Measurements from ENCODE around the gene ZNF331. TPM values are rescaled to one million over a fixed set of nuclear protein-coding genes. Genes with fewer than 3 reads are reported as not detected.

The ZNF331 gene
- total RNA-seq, 1 experiment from 2014 or later: 29.8 TPM

DNA sequence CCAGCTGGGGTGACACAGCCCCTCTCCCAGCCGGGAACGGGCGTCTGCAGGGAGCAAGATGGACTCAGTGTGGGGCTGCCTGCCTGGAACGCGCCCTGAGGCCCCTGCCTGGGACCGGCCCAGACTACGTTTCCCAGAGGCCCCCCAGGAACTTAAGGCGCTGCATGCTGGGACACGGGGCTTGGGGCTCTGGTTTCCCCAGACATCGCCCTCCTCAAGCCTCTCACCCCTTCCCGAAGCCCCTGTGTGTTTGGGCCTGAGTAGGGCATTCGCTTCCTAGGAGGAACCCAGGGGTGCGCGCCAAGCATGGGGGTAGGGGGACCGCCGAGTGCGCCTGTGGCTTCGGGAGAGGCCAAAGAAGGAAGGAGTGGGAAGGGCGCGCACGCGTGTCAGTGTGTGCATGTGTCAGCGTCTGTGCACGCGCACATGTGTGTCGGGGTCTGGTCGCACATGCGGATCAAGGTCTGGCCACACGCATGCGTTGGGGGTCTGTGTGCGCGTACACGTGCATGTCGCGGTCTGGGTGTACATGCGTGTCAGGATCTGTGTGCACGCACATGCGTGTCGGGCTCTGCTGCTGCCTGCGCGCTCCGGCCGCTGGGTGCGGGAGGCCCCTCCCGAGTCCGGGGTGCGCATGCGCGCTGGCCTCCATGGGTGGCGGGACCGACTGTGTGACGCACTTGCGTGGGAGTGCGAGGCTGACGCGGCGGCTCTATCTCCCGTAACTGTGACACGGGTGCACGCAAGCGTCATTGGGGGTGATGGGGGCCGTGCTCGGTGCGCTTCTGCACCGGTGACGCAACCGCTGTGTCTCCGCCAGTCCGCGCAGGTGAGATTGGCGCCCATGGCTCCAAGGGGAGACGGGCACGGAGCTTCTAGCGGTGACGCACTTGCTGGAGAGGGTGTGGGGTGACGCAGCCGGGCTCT, 16.2 kb downstream of the ZNF331 start:
- Histone ChIP-seq H3K9me3 (ENCODE audit: low read depth, low read length, poor library complexity, severe bottlenecking) (no peaks in the 10 kb centered on the region), H3K27ac (ENCODE audit: low read depth, low read length, poor library complexity, severe bottlenecking) (peak overlapping the region; percentile 87), H3K4me1 (ENCODE audit: insufficient read depth, low read length, poor library complexity, severe bottlenecking) (no peaks in the 10 kb centered on the region), H3K4me3 (ENCODE audit: low read depth, low read length, poor library complexity, severe bottlenecking) (peak overlapping the region; percentile 61), H3K27me3 (replicated peaks; ENCODE audit: insufficient read depth, low read depth, low read length, poor library complexity) (no peaks in the 10 kb centered on the region), H3K36me3 (ENCODE audit: insufficient read depth, low read length, poor library complexity, severe bottlenecking) (peaks cover 4% of the 10 kb centered on the region)
- peak; percentile 87 for DNase-seq (ENCODE audit: low spot score)
- TF ChIP-seq, protein P1, sequence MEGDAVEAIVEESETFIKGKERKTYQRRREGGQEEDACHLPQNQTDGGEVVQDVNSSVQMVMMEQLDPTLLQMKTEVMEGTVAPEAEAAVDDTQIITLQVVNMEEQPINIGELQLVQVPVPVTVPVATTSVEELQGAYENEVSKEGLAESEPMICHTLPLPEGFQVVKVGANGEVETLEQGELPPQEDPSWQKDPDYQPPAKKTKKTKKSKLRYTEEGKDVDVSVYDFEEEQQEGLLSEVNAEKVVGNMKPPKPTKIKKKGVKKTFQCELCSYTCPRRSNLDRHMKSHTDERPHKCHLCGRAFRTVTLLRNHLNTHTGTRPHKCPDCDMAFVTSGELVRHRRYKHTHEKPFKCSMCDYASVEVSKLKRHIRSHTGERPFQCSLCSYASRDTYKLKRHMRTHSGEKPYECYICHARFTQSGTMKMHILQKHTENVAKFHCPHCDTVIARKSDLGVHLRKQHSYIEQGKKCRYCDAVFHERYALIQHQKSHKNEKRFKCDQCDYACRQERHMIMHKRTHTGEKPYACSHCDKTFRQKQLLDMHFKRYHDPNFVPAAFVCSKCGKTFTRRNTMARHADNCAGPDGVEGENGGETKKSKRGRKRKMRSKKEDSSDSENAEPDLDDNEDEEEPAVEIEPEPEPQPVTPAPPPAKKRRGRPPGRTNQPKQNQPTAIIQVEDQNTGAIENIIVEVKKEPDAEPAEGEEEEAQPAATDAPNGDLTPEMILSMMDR (conservative IDR thresholded peaks at IDR 0.05; ENCODE audit: low read depth, low read length): no peak
- ChIA-PET CTCF (no interaction called here), POLR2A (ENCODE audit: low non-redundant PET) (no interaction called here)
- BruUV-seq (replicated peaks): no TSS peak
- intact Hi-C loops (cut with micrococcal nuclease; ENCODE audit: unreplicated experiment): no loop called here

DNA sequence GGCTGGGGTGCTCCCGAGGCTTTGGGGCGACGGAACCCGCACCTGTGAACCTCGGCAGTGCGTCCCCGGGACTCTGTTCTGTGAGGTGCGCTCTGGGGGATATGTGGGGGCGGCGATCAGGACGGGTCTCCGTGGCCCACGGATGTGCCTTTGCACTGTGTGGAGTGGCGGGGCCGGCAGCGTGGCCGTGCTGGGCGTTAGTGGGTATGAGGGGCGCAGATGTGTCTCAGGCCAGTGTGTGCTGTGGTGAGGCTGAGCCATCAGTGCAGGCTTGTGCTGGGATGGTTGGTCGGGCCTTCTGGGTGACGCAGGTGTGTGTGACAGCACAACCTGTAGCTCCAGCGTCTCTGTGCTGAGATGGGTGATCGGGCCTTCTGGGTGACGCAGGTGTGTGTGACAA, 16.9 kb downstream of the ZNF331 start:
- TF ChIP-seq EZH2 (IDR thresholded peaks at IDR 0.05; ENCODE audit: borderline replicate concordance, low read depth, low read length, poor library complexity, severe bottlenecking): no peak
- TF ChIP-seq, protein P1 (conservative IDR thresholded peaks at IDR 0.05; ENCODE audit: low read depth, low read length): no peak
- intact Hi-C loops (cut with micrococcal nuclease; ENCODE audit: unreplicated experiment): no loop called here
- POLR2A ChIA-PET (ENCODE audit: low non-redundant PET): no interaction called here

DNA sequence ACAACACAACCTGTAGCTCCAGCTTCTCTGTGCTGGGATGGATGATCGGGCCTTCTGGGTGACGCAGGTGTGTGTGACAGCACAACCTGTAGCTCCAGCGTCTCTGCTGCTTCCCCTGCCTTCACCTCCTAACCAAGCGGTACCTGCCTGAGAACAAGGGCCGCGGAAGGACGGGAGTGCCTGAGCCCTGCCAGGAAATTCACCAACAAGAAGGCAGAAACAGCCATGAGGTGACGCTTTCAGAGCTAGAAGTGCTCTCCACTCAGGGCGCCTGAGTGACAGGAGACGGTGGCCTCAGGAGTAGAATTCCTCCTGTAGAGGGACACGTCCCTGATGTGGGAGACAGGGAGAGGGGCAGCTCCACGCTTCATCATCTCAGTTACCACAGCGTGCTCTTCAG, 17.4 kb downstream of the ZNF331 start:
- no peaks in the 10 kb centered on the region for H3K4me1 ChIP-seq (ENCODE audit: insufficient read depth, low read length, poor library complexity, severe bottlenecking)
- H3K9me3 ChIP-seq (ENCODE audit: low read depth, low read length, poor library complexity, severe bottlenecking): no peaks in the 10 kb centered on the region
- no peak overlapping the region for H3K27ac ChIP-seq (ENCODE audit: low read depth, low read length, poor library complexity, severe bottlenecking)
- H3K27me3 ChIP-seq (replicated peaks; ENCODE audit: insufficient read depth, low read depth, low read length, poor library complexity): no peaks in the 10 kb centered on the region
- TF ChIP-seq EZH2 (IDR thresholded peaks at IDR 0.05; ENCODE audit: borderline replicate concordance, low read depth, low read length, poor library complexity, severe bottlenecking): no peak
- TF ChIP-seq, protein P1 (conservative IDR thresholded peaks at IDR 0.05; ENCODE audit: low read depth, low read length): no peak
- ChIA-PET CTCF (no interaction called here), POLR2A (ENCODE audit: low non-redundant PET) (no interaction called here)
- intact Hi-C loops (cut with micrococcal nuclease; ENCODE audit: unreplicated experiment): no loop called here
- no TSS peak for BruUV-seq (replicated peaks)
- DNase-seq (ENCODE audit: low spot score): no peak
- H3K36me3 ChIP-seq (ENCODE audit: insufficient read depth, low read length, poor library complexity, severe bottlenecking): peaks cover 7% of the 10 kb centered on the region
- no peak overlapping the region for H3K4me3 ChIP-seq (ENCODE audit: low read depth, low read length, poor library complexity, severe bottlenecking)

More for the DNA sequence above, 16.9 kb downstream of the ZNF331 start:
- no TSS peak for BruUV-seq (replicated peaks)
- CTCF ChIA-PET: no interaction called here
- no peak for DNase-seq (ENCODE audit: low spot score)
- Histone ChIP-seq H3K9me3 (ENCODE audit: low read depth, low read length, poor library complexity, severe bottlenecking) (no peaks in the 10 kb centered on the region), H3K27ac (ENCODE audit: low read depth, low read length, poor library complexity, severe bottlenecking) (peak overlapping the region; percentile 87), H3K27me3 (replicated peaks; ENCODE audit: insufficient read depth, low read depth, low read length, poor library complexity) (no peaks in the 10 kb centered on the region), H3K36me3 (ENCODE audit: insufficient read depth, low read length, poor library complexity, severe bottlenecking) (peaks cover 7% of the 10 kb centered on the region), H3K4me1 (ENCODE audit: insufficient read depth, low read length, poor library complexity, severe bottlenecking) (no peaks in the 10 kb centered on the region), H3K4me3 (ENCODE audit: low read depth, low read length, poor library complexity, severe bottlenecking) (peak overlapping the region; percentile 61)
